Cardiac septum (tissue), 1 donor: ENCODE results near the gene TTC7B. TPM values are rescaled to one million over a fixed set of nuclear protein-coding genes. Genes with fewer than 3 reads are reported as not detected.

Experiments used
- DNase-seq: peaks from one replicate; pipeline ENCODE4 v3.0.0-alpha.2; 2020; ENCODE audit warnings: low spot score
- intact Hi-C: fragments of 100-400 bp; cut with DNase I; formaldehyde crosslinking; loops from one replicate; pipeline ENCODE4 v1.14.0; 2022
- total RNA-seq: library from RNA; stranded (reverse); fragmentation: NEBNext Ultra II Directional; extraction: Animal tissue kit (Norgen Biotek cat#: 25700); gene quantifications from one replicate; pipeline ENCODE4 v1.2.1, GENCODE V29; 2021
- donor health status: DM: no; HTN: no; CAD: no.

TTC7B gene
- total RNA-seq, 1 donor from 2014 or later = 64.9 TPM

- no peak for DNase-seq
- intact Hi-C loops = no loop called here
These were observed 216.3 kb downstream of the TTC7B start for GRCh38 chr14:90599748-90600507.

DNA sequence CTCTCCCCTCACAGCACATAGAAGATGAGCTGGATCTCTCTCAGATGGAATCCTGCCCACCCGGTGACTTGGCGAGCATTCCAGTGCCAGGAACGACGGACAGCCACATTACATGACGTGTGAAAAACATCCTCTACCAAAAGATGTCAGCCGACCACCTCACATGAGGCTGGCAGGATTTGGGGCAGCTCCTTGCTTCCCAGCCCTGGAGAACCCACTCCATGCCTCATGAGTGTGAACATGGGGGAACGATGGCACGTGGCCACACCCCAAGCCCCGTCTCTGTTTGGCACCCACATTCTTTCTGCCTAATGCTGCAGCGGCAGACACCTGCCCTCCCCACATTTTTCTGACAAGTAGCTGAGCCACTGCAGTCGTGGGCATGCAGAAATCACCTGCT, 216.9 kb downstream of the TTC7B start:
- intact Hi-C loops = no loop called here
- DNase-seq = no peak

GRCh38 chr14:90597961-90598360, 218.3 kb downstream of the TTC7B start:
- intact Hi-C loops = no loop called here

DNA sequence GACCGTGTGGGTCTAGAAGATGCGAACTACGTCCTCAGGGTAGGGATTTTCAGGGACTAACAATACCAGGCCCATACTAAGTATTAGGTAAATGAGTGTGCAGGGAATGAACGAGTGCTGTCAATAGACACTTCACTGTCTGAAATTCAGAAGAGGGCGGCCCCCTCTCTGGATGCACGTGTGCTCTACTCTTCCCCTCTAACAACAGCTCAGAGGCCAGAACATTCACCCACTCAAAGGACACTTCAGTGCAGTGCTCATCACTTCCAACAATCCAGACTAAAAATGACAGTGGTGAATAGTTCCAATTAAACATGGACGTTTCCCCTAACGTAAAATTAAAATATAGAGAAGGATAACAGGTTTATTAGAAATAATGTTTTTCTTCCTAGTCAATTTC, 219.5 kb downstream of the TTC7B start:
- intact Hi-C loops = no loop called here
- DNase-seq = no peak

More at GRCh38 chr14:90597961-90598360, 218.3 kb downstream of the TTC7B start:
- no peak for DNase-seq

- no peak for DNase-seq
These were observed 222.8 kb downstream of the TTC7B start for GRCh38 chr14:90593254-90594040.

DNA sequence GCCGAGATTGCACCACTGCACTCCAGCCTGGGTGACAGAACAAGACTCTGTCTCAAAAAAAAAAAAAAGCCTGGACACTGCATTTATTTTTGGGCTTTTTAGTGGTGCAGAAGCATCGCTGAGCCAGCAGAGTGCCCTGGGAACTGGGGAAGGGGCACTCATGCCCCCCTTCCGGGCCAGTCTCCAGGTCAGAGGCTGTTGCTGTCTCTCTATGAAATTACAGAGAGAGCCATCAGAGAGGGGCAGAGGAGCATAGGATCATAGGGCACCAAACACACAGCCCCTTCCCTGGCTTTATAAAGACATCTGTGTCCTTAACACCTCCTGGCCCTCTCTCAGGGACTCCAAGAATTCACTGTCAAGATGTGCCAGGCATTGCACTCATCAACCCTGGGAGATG, 223.6 kb downstream of the TTC7B start:
- no peak for DNase-seq
- intact Hi-C loops = no loop called here

More at GRCh38 chr14:90593254-90594040, 222.8 kb downstream of the TTC7B start:
- intact Hi-C loops = no loop called here

GRCh38 chr14:90587918-90588317, 228.3 kb downstream of the TTC7B start:
- intact Hi-C loops = no loop called here
- DNase-seq = no peak

DNA sequence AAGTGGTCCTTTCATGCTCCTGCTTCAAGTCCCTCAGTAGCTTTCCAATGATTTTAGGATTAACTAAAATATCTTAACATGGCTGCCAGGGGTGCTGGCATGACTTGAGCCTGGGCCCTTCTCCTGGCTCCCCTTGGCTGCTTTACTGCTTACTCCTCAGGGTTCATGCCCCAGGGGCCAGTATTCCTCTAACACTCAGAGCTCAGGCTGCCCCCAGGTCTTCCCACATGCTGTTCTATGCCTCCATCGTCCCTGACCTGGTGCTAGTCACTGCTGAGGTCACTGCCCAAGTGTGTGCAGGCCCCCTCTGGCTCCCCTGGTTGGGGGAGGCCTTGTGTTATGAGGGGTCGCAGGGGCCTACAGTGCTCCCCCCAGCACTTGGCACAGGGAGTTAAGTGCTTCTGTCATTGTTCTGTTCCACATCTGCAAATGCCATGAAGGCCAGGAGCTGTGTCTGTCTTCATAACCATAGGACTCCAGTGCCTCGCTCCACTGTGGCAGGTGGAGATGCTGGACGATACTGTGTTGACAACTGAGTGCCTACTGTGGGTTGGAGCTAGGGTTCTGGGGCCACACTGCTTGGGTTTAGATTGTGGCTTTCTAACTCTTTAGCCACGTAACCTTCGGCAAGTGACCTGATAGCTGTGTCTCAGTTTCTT, 228.8 kb downstream of the TTC7B start:
- peak; percentile 64 for DNase-seq
- intact Hi-C loops = no loop called here

DNA sequence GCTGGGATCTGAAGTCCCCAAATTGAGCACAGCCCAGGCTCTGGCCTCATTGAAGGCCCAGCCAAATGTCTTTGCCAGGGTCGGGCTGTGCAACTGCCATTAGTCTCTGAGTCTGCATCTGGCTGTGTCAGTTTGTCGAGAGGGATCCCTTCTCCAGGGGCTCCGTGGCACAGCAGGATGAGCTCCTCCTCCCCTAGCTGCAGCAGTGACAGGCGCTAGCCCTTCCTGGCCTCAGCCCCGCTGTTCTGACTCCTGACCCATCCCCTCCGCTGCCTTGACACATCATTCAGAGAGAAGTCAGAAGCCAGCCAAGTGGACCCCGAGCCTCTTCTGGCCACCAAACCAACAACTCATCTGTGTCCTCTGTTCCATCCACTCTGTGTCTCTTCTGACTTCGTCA, 231.1 kb downstream of the TTC7B start:
- peak; percentile 66 for DNase-seq
- intact Hi-C loops = no loop called here

DNA sequence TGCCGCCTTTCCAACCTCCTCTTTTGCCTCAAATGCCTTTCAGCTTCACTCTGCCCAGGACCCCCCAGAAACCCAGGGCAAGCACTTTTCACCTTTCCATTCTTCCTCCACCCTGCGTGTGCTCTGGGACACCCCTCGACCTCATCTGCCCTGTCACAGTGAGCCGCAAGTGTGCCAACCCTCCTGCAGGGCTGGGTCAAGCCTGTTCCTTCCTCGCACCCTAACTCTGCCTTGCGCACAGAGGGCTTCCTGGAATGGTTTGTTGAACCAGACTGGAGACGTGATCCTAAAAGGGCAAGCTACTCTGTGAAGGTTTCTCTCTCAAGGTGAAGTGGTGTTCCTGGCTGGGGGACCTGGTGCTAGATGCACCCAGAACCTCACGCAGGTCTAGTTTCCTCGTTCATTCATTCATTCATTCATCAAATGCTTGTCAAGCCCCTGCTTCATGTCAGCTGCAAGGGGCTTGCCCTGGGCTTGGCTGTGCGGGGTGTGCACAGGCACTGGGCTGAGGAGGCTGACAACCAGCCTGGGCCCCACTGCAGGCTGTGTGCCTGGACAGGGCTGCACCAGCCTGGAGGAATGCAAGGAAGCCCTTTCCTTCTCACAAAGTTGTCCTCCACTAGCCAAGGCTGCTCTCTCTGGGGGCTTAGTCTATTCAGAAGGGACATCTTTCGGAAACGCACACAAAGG, 232.2 kb downstream of the TTC7B start:
- peak; percentile 59 for DNase-seq
- intact Hi-C loops = no loop called here

GRCh38 chr14:90583427-90583826, 232.8 kb downstream of the TTC7B start:
- intact Hi-C loops = no loop called here
- DNase-seq = no peak

DNA sequence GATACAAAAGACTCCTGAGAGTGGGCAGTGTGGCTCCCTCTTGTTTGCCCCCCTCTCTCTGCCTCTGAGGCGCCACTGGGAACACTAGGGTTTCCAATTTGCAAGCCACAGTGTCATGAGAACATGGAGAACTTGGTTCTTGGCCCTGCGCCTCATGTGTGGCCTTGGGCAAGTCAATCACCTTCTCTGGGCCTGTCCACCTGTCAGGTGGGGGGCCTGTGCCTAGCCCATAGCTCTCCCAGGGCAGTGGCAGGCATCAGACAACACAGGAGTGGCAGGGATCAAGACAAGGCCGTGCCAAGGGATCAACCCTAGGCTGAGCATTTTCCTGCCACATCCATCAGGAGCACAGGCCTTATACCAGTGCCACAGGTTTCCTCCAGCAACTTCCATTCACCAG, 234.1 kb downstream of the TTC7B start:
- no peak for DNase-seq

DNA sequence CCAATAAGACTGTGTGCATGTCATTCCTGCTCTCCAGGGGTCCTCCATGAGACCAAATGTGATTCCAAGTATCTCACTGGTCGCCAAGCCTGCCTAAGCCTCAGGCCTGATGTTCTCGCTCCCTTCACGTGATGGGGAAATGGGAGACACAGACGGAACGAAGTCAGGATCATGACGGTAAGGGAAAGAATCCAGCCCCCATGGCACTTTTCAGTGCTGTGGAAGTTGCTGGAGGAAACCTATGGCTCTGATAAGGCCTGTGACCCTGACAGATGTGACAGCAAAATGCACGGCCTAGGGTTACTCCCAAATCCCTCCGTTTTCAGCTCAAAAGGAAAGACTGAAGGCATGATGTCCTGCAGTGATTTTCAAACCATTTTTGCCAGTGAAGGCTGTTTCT, 234.5 kb downstream of the TTC7B start:
- intact Hi-C loops = no loop called here
- DNase-seq = no peak

More for the DNA sequence above, 234.1 kb downstream of the TTC7B start:
- intact Hi-C loops = no loop called here

GRCh38 chr14:90580377-90581335, 235.6 kb downstream of the TTC7B start:
- no peak for DNase-seq
- intact Hi-C loops = no loop called here

GRCh38 chr14:90579816-90580215, 236.4 kb downstream of the TTC7B start:
- intact Hi-C loops = no loop called here
- DNase-seq = no peak

GRCh38 chr14:90579088-90579487, 237.1 kb downstream of the TTC7B start:
- DNase-seq = no peak
- intact Hi-C loops = no loop called here

DNA sequence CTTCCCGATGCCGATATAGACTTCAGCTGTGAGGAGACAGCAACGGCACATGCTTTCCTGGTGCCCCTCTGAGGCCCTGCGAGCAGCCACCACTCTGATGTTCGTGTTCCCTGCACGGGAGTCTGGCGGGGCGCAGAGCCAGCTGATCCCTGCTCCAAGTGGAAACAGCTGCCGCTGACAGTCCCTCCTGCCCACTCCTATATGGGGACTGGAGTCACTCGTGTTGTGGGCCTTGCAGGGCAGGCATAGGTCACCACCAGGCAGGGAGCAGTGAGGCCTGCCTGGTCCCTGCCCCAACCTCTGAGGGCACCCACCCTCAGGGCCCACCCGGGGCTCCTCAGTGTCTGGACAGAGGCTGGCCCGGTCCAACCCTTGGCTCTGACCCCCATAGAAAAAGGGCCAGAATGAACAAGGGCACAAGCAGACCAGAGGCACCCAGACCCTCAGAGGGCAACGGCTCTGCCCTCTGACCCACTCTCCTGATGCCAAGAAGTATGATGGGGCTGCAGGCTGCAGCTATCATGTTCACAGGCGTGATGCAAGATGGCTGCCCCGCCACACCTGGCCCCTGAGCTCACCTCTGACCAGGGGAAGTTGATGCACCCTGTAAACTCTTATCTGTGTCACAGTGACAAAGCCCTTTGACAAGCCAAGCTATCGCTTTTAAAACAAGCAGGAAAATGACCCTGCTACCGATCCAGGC, 237.8 kb downstream of the TTC7B start:
- intact Hi-C loops = no loop called here
- DNase-seq = no peak

DNA sequence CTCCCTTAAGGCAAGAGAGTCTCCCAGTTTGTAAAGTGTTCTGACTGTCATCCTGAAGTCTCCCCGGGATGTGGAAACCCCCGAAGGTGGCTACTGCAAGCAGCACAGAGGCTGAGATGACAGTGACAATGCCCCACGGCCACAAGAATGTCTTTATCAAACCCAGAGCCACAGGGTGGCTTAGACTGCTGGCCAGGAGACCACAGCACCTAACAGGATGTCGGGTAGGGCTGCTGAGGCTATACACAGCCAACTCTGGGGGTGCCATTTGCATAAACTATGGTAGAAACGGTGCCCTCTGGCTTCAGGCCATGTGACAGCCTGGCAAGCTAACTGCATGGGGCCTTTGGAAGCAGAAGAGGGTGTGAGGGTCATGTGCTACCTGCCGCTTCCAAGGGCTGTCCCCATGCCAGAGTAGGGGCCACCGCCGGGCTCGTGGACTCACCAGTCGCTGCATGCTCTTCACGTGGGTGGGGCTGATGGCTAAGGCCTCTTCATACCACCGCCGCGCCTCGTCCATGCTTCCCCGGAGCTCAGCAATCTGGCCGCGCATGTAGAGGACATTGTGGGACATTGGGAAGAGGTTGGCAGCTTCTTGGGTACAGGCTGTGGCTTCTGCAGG, 238.5 kb downstream of the TTC7B start:
- intact Hi-C loops = no loop called here

More for the DNA sequence above, 238.5 kb downstream of the TTC7B start:
- DNase-seq = no peak
